ENCODE measurements around the gene OR10G7.

DNA sequence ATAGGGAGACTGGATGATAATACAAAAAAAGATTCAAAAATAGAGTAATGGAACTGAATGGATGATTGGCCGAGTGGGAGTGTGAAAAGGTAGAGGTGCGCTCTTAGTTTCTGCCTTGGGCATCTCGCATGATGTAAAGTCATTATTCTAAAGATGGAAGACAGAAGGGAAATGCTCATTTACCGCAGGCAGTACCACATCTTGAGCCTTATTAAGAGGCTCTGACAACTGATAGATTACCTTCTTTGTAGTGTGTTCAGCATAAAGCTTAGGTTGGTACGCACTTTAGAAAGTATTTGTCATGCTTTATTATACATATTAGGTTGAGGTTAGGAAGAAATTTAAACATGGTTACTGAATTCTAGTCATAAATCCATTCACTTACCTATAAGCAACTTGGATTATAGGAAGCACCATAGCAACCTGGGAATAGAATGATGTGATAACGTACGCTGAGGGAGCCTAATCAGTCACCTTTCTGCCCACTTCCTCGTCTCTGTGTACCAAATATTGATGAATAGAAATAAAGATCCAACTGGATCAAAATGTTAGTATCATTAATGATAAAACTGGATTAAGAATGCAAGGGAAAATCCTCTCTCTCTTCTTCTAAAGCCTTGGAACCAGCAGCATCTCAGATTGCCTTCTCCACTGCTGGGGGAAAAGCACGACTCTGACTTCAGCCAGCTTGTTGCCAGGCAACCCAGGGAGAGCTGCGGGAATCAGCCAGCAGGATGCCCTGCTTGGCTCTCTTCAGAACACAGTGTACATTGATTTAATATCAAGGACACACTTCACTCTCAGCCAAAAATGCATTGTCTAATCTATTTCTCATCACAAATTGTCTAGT is 45.1 kb upstream of the OR10G7 start:
- TF ChIP-seq, protein P1, sequence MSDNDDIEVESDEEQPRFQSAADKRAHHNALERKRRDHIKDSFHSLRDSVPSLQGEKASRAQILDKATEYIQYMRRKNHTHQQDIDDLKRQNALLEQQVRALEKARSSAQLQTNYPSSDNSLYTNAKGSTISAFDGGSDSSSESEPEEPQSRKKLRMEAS (CRISPR knock-in tag; IDR thresholded peaks at IDR 0.05): no peak
- TF ChIP-seq, protein P2, sequence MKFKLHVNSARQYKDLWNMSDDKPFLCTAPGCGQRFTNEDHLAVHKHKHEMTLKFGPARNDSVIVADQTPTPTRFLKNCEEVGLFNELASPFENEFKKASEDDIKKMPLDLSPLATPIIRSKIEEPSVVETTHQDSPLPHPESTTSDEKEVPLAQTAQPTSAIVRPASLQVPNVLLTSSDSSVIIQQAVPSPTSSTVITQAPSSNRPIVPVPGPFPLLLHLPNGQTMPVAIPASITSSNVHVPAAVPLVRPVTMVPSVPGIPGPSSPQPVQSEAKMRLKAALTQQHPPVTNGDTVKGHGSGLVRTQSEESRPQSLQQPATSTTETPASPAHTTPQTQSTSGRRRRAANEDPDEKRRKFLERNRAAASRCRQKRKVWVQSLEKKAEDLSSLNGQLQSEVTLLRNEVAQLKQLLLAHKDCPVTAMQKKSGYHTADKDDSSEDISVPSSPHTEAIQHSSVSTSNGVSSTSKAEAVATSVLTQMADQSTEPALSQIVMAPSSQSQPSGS (CRISPR knock-in tag; IDR thresholded peaks at IDR 0.05; ENCODE audit: borderline replicate concordance, low read depth): no peak
- TF ChIP-seq, protein P3, sequence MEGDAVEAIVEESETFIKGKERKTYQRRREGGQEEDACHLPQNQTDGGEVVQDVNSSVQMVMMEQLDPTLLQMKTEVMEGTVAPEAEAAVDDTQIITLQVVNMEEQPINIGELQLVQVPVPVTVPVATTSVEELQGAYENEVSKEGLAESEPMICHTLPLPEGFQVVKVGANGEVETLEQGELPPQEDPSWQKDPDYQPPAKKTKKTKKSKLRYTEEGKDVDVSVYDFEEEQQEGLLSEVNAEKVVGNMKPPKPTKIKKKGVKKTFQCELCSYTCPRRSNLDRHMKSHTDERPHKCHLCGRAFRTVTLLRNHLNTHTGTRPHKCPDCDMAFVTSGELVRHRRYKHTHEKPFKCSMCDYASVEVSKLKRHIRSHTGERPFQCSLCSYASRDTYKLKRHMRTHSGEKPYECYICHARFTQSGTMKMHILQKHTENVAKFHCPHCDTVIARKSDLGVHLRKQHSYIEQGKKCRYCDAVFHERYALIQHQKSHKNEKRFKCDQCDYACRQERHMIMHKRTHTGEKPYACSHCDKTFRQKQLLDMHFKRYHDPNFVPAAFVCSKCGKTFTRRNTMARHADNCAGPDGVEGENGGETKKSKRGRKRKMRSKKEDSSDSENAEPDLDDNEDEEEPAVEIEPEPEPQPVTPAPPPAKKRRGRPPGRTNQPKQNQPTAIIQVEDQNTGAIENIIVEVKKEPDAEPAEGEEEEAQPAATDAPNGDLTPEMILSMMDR (IDR thresholded peaks at IDR 0.05): no peak
- TF ChIP-seq, protein P4, sequence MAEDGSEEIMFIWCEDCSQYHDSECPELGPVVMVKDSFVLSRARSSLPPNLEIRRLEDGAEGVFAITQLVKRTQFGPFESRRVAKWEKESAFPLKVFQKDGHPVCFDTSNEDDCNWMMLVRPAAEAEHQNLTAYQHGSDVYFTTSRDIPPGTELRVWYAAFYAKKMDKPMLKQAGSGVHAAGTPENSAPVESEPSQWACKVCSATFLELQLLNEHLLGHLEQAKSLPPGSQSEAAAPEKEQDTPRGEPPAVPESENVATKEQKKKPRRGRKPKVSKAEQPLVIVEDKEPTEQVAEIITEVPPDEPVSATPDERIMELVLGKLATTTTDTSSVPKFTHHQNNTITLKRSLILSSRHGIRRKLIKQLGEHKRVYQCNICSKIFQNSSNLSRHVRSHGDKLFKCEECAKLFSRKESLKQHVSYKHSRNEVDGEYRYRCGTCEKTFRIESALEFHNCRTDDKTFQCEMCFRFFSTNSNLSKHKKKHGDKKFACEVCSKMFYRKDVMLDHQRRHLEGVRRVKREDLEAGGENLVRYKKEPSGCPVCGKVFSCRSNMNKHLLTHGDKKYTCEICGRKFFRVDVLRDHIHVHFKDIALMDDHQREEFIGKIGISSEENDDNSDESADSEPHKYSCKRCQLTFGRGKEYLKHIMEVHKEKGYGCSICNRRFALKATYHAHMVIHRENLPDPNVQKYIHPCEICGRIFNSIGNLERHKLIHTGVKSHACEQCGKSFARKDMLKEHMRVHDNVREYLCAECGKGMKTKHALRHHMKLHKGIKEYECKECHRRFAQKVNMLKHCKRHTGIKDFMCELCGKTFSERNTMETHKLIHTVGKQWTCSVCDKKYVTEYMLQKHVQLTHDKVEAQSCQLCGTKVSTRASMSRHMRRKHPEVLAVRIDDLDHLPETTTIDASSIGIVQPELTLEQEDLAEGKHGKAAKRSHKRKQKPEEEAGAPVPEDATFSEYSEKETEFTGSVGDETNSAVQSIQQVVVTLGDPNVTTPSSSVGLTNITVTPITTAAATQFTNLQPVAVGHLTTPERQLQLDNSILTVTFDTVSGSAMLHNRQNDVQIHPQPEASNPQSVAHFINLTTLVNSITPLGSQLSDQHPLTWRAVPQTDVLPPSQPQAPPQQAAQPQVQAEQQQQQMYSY (CRISPR knock-in tag; IDR thresholded peaks at IDR 0.05): no peak
- TF ChIP-seq GABPB1 (CRISPR knock-in tag; IDR thresholded peaks at IDR 0.05): no peak
- no peak for TF ChIP-seq NR3C1 (CRISPR knock-in tag; conservative IDR thresholded peaks at IDR 0.05; ENCODE audit: low read depth)
- no peak for TF ChIP-seq CREB1 (CRISPR knock-in tag; IDR thresholded peaks at IDR 0.05)
- TF ChIP-seq, protein P5, sequence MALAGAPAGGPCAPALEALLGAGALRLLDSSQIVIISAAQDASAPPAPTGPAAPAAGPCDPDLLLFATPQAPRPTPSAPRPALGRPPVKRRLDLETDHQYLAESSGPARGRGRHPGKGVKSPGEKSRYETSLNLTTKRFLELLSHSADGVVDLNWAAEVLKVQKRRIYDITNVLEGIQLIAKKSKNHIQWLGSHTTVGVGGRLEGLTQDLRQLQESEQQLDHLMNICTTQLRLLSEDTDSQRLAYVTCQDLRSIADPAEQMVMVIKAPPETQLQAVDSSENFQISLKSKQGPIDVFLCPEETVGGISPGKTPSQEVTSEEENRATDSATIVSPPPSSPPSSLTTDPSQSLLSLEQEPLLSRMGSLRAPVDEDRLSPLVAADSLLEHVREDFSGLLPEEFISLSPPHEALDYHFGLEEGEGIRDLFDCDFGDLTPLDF (CRISPR knock-in tag; IDR thresholded peaks at IDR 0.05): no peak
- TF ChIP-seq OVOL2 (CRISPR knock-in tag; IDR thresholded peaks at IDR 0.05; ENCODE audit: borderline replicate concordance): no peak
- TF ChIP-seq, protein P6, sequence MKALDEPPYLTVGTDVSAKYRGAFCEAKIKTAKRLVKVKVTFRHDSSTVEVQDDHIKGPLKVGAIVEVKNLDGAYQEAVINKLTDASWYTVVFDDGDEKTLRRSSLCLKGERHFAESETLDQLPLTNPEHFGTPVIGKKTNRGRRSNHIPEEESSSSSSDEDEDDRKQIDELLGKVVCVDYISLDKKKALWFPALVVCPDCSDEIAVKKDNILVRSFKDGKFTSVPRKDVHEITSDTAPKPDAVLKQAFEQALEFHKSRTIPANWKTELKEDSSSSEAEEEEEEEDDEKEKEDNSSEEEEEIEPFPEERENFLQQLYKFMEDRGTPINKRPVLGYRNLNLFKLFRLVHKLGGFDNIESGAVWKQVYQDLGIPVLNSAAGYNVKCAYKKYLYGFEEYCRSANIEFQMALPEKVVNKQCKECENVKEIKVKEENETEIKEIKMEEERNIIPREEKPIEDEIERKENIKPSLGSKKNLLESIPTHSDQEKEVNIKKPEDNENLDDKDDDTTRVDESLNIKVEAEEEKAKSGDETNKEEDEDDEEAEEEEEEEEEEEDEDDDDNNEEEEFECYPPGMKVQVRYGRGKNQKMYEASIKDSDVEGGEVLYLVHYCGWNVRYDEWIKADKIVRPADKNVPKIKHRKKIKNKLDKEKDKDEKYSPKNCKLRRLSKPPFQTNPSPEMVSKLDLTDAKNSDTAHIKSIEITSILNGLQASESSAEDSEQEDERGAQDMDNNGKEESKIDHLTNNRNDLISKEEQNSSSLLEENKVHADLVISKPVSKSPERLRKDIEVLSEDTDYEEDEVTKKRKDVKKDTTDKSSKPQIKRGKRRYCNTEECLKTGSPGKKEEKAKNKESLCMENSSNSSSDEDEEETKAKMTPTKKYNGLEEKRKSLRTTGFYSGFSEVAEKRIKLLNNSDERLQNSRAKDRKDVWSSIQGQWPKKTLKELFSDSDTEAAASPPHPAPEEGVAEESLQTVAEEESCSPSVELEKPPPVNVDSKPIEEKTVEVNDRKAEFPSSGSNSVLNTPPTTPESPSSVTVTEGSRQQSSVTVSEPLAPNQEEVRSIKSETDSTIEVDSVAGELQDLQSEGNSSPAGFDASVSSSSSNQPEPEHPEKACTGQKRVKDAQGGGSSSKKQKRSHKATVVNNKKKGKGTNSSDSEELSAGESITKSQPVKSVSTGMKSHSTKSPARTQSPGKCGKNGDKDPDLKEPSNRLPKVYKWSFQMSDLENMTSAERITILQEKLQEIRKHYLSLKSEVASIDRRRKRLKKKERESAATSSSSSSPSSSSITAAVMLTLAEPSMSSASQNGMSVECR (CRISPR knock-in tag; IDR thresholded peaks at IDR 0.05; ENCODE audit: borderline replicate concordance): no peak
- no peak for TF ChIP-seq ZNF138 (CRISPR knock-in tag; conservative IDR thresholded peaks at IDR 0.05)

Data from WTC11 (cell line).